Mucosa of descending colon (tissue), 3 donors: ENCODE data around the gene MAML2. TPM values are rescaled to one million over a fixed set of nuclear protein-coding genes. Genes with fewer than 3 reads are reported as not detected.

Experiments
- ATAC-seq: fragments of 200-7000 bp; cut with Tn5 transposase; one replicate; pipeline ENCODE4 v1.9.1; 2020; ENCODE audit warnings: mild to moderate bottlenecking, moderate library complexity
- DNase-seq, 3 donors: peaks; one replicate each; pipeline ENCODE4 v3.0.0-alpha.2; 2020
- H3K36me3 ChIP-seq: fragments of 200-600 bp; one replicate; pipeline ENCODE4 v1.8.0; 2021; ENCODE audit warnings: low read depth, mild to moderate bottlenecking
- H3K4me1 ChIP-seq: fragments of 200-600 bp; one replicate; pipeline ENCODE4 v1.8.0; 2021; ENCODE audit warnings: low read depth, mild to moderate bottlenecking
- H3K4me3 ChIP-seq: fragments of 200-600 bp; one replicate; pipeline ENCODE4 v1.8.0; 2021; ENCODE audit warnings: mild to moderate bottlenecking
- H3K9me3 ChIP-seq: fragments of 200-600 bp; one replicate; pipeline ENCODE4 v1.8.0; 2021; ENCODE audit warnings: mild to moderate bottlenecking
- CTCF ChIP-seq: fragments of 200-600 bp; IDR thresholded peaks from one replicate; pipeline ENCODE4 v1.8.0; 2022; ENCODE audit warnings: antibody characterized with exemption, mild to moderate bottlenecking
- intact Hi-C, 2 donors: fragments of 100-400 bp; cut with DNase I in 1 of 2; cut with micrococcal nuclease in 1 of 2; formaldehyde crosslinking; loops; one replicate each; pipeline versions ENCODE4 v1.11.0 to v1.11.1; 2022; cut with DNase I, micrococcal nuclease
- total RNA-seq, 3 donors: library from RNA; stranded (reverse); fragmentation: NEBNext Ultra II Directional in 2 of 3; extraction: Animal tissue kit (Norgen Biotek cat#: 25700) in 2 of 3; gene quantifications; one replicate each; pipeline versions ENCODE4 v1.2.1 to v1.2.4, GENCODE V29; 2021 to 2023
- donor health status: DM: no; HTN: no; CAD: no; lungs with moderate emphysema.
- donor health status: DM: no; HTN: no; CAD: no.
- donor health status: DM: no; HTN: yes; CAD: no.

MAML2 gene
- total RNA-seq, 3 donors from 2014 or later = 15.2 to 26.4 (median 15.8) TPM

DNA sequence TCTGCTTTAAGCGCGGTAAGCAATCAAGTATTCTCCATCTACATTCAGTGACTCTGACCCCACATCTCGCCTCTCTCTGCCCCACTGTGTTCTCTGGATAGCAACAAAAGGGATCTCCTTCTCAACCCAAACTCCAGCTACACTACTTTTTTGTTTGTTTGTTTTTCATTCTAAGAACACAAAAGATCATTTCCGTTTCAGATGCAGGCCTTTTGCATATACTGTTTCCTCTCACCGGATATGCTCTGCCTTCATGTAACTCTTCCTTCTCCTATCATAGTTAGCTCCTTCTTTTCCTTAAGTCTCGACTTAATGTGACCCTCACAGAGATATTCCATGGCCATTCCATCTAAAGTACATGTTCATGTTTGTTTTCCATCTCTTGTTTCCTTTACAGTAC is 239.3 kb downstream of the MAML2 start:
- ATAC-seq (no peak), DNase-seq (no peak)
- Histone ChIP-seq H3K4me3 (no peak overlapping the region), H3K36me3 (no peaks in the 10 kb centered on the region), H3K9me3 (no peaks in the 10 kb centered on the region), H3K4me1 (peaks cover 3% of the 10 kb centered on the region)
- intact Hi-C loops = no loop called here
- TF ChIP-seq CTCF = no peak

DNA sequence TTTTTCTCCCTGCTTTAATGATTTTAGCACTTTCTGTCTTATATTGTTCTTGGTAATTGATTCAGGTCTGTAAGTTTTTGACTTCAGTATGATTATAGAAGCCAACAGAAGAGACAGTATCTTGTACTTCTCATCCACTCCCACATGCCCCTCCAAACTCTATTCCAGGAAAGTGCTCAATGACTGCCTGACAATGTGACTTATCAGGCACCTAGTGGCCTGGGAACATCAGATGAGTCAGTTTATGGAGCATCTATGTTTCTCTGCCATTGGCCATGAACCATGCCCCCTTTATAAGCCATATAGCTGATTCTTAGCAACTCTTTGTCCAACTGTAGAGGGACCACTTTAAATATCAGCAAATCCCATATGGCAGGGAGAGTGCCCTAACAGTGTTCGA is 239.9 kb downstream of the MAML2 start:
- no peak overlapping the region for H3K4me3 ChIP-seq
- ATAC-seq = no peak
- intact Hi-C loops = no loop called here
- peaks cover 9% of the 10 kb centered on the region for H3K4me1 ChIP-seq
- H3K9me3 ChIP-seq = no peaks in the 10 kb centered on the region
- no peak for TF ChIP-seq CTCF
- H3K36me3 ChIP-seq = no peaks in the 10 kb centered on the region
- DNase-seq = no peak

- H3K4me1 ChIP-seq = peaks cover 12% of the 10 kb centered on the region
- DNase-seq (no peak), ATAC-seq (no peak)
- H3K4me3 ChIP-seq = no peak overlapping the region
- no peaks in the 10 kb centered on the region for H3K36me3 ChIP-seq
- H3K9me3 ChIP-seq = no peaks in the 10 kb centered on the region
- TF ChIP-seq CTCF = no peak
- intact Hi-C loops = no loop called here
Measured at GRCh38 chr11:96102664-96103078, 240.3 kb downstream of the MAML2 start.

- peaks cover 19% of the 10 kb centered on the region for H3K4me1 ChIP-seq
- ATAC-seq (no peak), DNase-seq (no peak)
- no peaks in the 10 kb centered on the region for H3K9me3 ChIP-seq
- no peak for TF ChIP-seq CTCF
- H3K36me3 ChIP-seq = no peaks in the 10 kb centered on the region
- H3K4me3 ChIP-seq = no peak overlapping the region
- intact Hi-C loops = no loop called here
Measured at GRCh38 chr11:96101146-96101545, 241.8 kb downstream of the MAML2 start.

- Histone ChIP-seq H3K36me3 (no peaks in the 10 kb centered on the region), H3K4me1 (peaks cover 31% of the 10 kb centered on the region), H3K4me3 (no peak overlapping the region), H3K9me3 (no peaks in the 10 kb centered on the region)
- intact Hi-C loops = no loop called here
- ATAC-seq (peak; percentile 73), DNase-seq (peak in 2 of 3 donors; percentile 18 to 33)
- TF ChIP-seq CTCF = no peak
Measured at GRCh38 chr11:96098511-96099241, 244.3 kb downstream of the MAML2 start.
